DLD1 (cell line): ENCODE measurements around the gene RIPOR1.
"Not testable (repeated sequence)": the region's sequence is repeated elsewhere in the genome, so short reads cannot be mapped to it uniquely, and the experiment has no call there.

ENCODE experiments used
- in situ Hi-C: cut with HindIII; loops from 2 replicates; pipeline ENCODE4 v1.10.0; 2017; ENCODE audit warnings: low sequenced_read_pairs

RIPOR1 gene

GRCh38 chr16:67528222-67528869 lies at the start of gene RIPOR1:
Gene RIPOR1 (plus strand): TSS chr16:67528829. CDS start chr16:67538447, 9,618 bp downstream.
- in situ Hi-C loops, result no loop called here

- in situ Hi-C loops, result no loop called here
These were observed 47.6 kb upstream of the RIPOR1 start, which contains the start of gene ATP6V0D1 for GRCh38 chr16:67480833-67481560. Gene ATP6V0D1 (minus strand): TSS chr16:67481157. CDS start chr16:67481086, 71 bp downstream.

GRCh38 chr16:67481561-67482232 lies 46.9 kb upstream of the RIPOR1 start:
- in situ Hi-C loops, result no loop called here

- in situ Hi-C loops, result no loop called here
These were observed 46.2 kb upstream of the RIPOR1 start for GRCh38 chr16:67482233-67482924.

- in situ Hi-C loops, result no loop called here
These were observed 45.5 kb upstream of the RIPOR1 start, which contains the start of gene AGRP for GRCh38 chr16:67483150-67483549. Gene AGRP (minus strand): TSS chr16:67483547. CDS start chr16:67483398, 149 bp downstream.

GRCh38 chr16:67483731-67484525 lies 44.7 kb upstream of the RIPOR1 start:
- in situ Hi-C loops, result no loop called here

GRCh38 chr16:67486805-67487204 lies 41.8 kb upstream of the RIPOR1 start:
- in situ Hi-C loops, result no loop called here

GRCh38 chr16:67487561-67487960 lies 41.1 kb upstream of the RIPOR1 start:
- in situ Hi-C loops, result not testable (repeated sequence)

GRCh38 chr16:67489401-67490083 lies 39.1 kb upstream of the RIPOR1 start:
- in situ Hi-C loops, result no loop called here

GRCh38 chr16:67490335-67491096 lies 38.1 kb upstream of the RIPOR1 start:
- in situ Hi-C loops, result no loop called here

- in situ Hi-C loops, result no loop called here
These were observed 29.5 kb upstream of the RIPOR1 start for GRCh38 chr16:67499106-67499505.

- in situ Hi-C loops, result no loop called here
These were observed 24.3 kb upstream of the RIPOR1 start for GRCh38 chr16:67504031-67505021.

GRCh38 chr16:67506468-67506867 lies 22.2 kb upstream of the RIPOR1 start:
- in situ Hi-C loops, result no loop called here

- in situ Hi-C loops, result no loop called here
These were observed 19.6 kb upstream of the RIPOR1 start for GRCh38 chr16:67509016-67509415.

- in situ Hi-C loops, result not testable (repeated sequence)
These were observed 14.7 kb upstream of the RIPOR1 start for GRCh38 chr16:67513892-67514291.

- in situ Hi-C loops, result no loop called here
These were observed 14.2 kb upstream of the RIPOR1 start for GRCh38 chr16:67514382-67514828.

GRCh38 chr16:67516296-67517154 lies 12.1 kb upstream of the RIPOR1 start:
- in situ Hi-C loops, result no loop called here
